ENCODE measurements around the gene OPALIN. TPM values are rescaled to one million over a fixed set of nuclear protein-coding genes. Genes with fewer than 3 reads are reported as not detected.

The OPALIN gene
- total and polyA plus RNA-seq, 10 of the 15 experiments (the other 5 are each of a cell fraction or from before 2014, with no cell fraction given), result not detected

DNA sequence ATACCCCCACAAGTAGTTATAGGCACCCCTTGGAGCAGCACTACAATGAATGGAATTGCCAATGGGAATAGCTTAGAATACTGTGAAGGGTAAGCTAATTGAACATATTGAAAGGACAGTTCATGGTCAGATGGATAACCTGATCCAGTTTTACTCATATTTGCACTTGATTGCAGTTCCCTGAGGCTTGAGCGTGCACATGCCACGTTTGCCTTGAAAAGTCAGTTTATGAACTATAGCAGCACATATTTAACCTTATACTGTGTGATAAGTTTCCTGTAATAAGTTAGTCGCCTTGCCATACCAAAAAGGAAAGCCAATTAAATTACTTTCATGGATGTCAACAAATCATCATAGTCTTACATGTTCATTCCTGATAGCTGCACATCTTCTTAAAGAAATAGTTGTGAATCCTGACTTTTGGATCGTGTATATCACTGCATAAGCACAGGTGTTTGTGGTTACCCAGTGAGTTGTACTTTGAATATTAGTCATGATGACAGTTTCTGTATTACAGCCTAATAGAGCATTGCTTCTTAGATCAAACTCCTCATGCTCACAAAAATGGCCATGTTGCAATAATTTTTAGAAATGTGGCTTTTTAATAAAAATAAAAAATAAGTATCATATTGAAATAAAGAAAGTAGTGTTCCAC, 33.0 kb downstream of the OPALIN start (continued):
- TF ChIP-seq, protein P1, sequence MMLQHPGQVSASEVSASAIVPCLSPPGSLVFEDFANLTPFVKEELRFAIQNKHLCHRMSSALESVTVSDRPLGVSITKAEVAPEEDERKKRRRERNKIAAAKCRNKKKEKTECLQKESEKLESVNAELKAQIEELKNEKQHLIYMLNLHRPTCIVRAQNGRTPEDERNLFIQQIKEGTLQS (IDR thresholded peaks at IDR 0.05; ENCODE audit: borderline replicate concordance, extremely low read depth, low read depth, low read length), result no peak
- peak; percentile 94 for TF ChIP-seq TCF3 (IDR thresholded peaks at IDR 0.05; ENCODE audit: borderline replicate concordance, insufficient read depth, low read depth, low read length)
- TF ChIP-seq SPI1 (IDR thresholded peaks at IDR 0.05; ENCODE audit: borderline replicate concordance, insufficient read depth, low read depth, low read length), result no peak
- peak; percentile 82 for TF ChIP-seq IRF4 (IDR thresholded peaks at IDR 0.05; ENCODE audit: low read depth, low read length)
- no peak for TF ChIP-seq CHD1 (IDR thresholded peaks at IDR 0.05; ENCODE audit: low read depth, low read length)
- TF ChIP-seq, protein P2, sequence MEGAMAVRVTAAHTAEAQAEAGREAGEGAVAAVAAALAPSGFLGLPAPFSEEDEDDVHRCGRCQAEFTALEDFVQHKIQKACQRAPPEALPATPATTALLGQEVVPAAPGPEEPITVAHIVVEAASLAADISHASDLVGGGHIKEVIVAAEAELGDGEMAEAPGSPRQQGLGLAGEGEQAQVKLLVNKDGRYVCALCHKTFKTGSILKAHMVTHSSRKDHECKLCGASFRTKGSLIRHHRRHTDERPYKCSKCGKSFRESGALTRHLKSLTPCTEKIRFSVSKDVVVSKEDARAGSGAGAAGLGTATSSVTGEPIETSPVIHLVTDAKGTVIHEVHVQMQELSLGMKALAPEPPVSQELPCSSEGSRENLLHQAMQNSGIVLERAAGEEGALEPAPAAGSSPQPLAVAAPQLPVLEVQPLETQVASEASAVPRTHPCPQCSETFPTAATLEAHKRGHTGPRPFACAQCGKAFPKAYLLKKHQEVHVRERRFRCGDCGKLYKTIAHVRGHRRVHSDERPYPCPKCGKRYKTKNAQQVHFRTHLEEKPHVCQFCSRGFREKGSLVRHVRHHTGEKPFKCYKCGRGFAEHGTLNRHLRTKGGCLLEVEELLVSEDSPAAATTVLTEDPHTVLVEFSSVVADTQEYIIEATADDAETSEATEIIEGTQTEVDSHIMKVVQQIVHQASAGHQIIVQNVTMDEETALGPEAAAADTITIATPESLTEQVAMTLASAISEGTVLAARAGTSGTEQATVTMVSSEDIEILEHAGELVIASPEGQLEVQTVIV (IDR thresholded peaks at IDR 0.05; ENCODE audit: borderline replicate concordance, partially characterized antibody), result no peak
- peak; percentile 99 for TF ChIP-seq RUNX3 (IDR thresholded peaks at IDR 0.05; ENCODE audit: low read length)
- TF ChIP-seq, protein P3, sequence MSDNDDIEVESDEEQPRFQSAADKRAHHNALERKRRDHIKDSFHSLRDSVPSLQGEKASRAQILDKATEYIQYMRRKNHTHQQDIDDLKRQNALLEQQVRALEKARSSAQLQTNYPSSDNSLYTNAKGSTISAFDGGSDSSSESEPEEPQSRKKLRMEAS (IDR thresholded peaks at IDR 0.05; ENCODE audit: low read depth, low read length), result no peak
- 0 out of 2 replicates have a peak, but pooled peaks have one; percentile 45 for TF ChIP-seq DPF2 (IDR thresholded peaks at IDR 0.05)

All from GM12878 (cell line).